ENCODE data around the gene ARPC3. TPM values are rescaled to one million over a fixed set of nuclear protein-coding genes. Genes with fewer than 3 reads are reported as not detected.

The ARPC3 gene
- 100 to 1,000 TPM in 1 of 2 donors, 10 to 100 TPM in 1; 48.5 to 101 TPM for total RNA-seq

- H3K27me3 ChIP-seq: no peaks in the 10 kb centered on the region
- peaks cover 0 to 3% of the 10 kb centered on the region in 2 donors for H3K36me3 ChIP-seq (replicated peaks in 1 of 2; ENCODE audit: insufficient read depth in 1 of 2, low read depth in 2 of 2)
- peak within 1 kb of the TSS; percentile 24 to 77 for H3K4me3 ChIP-seq
- H3K4me1 ChIP-seq: peaks cover 14% of the 10 kb centered on the region
- 1% methylated on average over 48 to 51 of the region's 51 CpGs for WGBS, 2 donors
- H3K27ac ChIP-seq: peak within 1 kb of the TSS; percentile 54 to 94 (median 84)
- intact Hi-C loops (cut with DNase I): no loop called here
- ATAC-seq (peak; percentile 99), DNase-seq (peak; percentile 95 to 96 (median 96))
- peak; percentile 44 to 78 (median 75) for TF ChIP-seq POLR2A (IDR thresholded peaks at IDR 0.05)
- peak; percentile 68 to 97 (median 92) for TF ChIP-seq CTCF (IDR thresholded peaks at IDR 0.05)
- no peaks in the 10 kb centered on the region for H3K9me3 ChIP-seq
Measured at GRCh38 chr12:110449799-110450497, at the start of gene ARPC3. ARPC3 (minus strand) TSS chr12:110450337; CDS start chr12:110450260, 77 bp downstream.

GRCh38 chr12:110498984-110499706 is 49.0 kb upstream of the ARPC3 start:
- H3K27ac ChIP-seq: peak overlapping the region in 1 of 4 donors; percentile 33
- WGBS, 2 donors: 43 to 45% methylated on average over 4 of the region's 4 CpGs
- DNase-seq: no peak
- intact Hi-C loops (cut with DNase I): no loop called here
- peaks cover 0 to 9% of the 10 kb centered on the region in 2 donors for H3K36me3 ChIP-seq (replicated peaks in 1 of 2; ENCODE audit: insufficient read depth in 1 of 2, low read depth in 2 of 2)
- peaks cover 27% of the 10 kb centered on the region for H3K4me1 ChIP-seq
- H3K4me3 ChIP-seq: no peak overlapping the region
- TF ChIP-seq CTCF (IDR thresholded peaks at IDR 0.05) (no peak), POLR2A (IDR thresholded peaks at IDR 0.05) (no peak)
- no peaks in the 10 kb centered on the region for H3K9me3 ChIP-seq
- H3K27me3 ChIP-seq: no peaks in the 10 kb centered on the region
- no peak for ATAC-seq

- 91 to 97% methylated on average over 7 of the region's 7 CpGs for whole genome bisulfite sequencing, 2 donors
- intact Hi-C loops (cut with DNase I): no loop called here
- DNase-seq (no peak), ATAC-seq (no peak)
- Histone ChIP-seq H3K27ac (no peak overlapping the region), H3K4me3 (no peak overlapping the region), H3K9me3 (no peaks in the 10 kb centered on the region), H3K27me3 (no peaks in the 10 kb centered on the region), H3K4me1 (no peaks in the 10 kb centered on the region), H3K36me3 (replicated peaks in 1 of 2; ENCODE audit: insufficient read depth in 1 of 2, low read depth in 2 of 2) (no peaks in the 10 kb centered on the region)
- TF ChIP-seq POLR2A (IDR thresholded peaks at IDR 0.05) (no peak), CTCF (IDR thresholded peaks at IDR 0.05) (no peak)
Measured at GRCh38 chr12:110475426-110475825, 25.3 kb upstream of the ARPC3 start.

GRCh38 chr12:110468214-110469048 is 18.3 kb upstream of the ARPC3 start, which contains the start of the genes FAM216A and GPN3:
FAM216A (plus strand) TSS chr12:110468845; CDS start chr12:110468876, 31 bp downstream.
GPN3 (minus strand) TSS chr12:110468257; CDS start chr12:110468203, 54 bp downstream.
- Histone ChIP-seq H3K9me3 (no peaks in the 10 kb centered on the region), H3K4me1 (peaks cover 25% of the 10 kb centered on the region), H3K4me3 (peak within 1 kb of the TSS; percentile 33 to 56), H3K27me3 (no peaks in the 10 kb centered on the region), H3K27ac (peak within 1 kb of the TSS; percentile 71 to 91 (median 80)), H3K36me3 (replicated peaks in 1 of 2; ENCODE audit: insufficient read depth in 1 of 2, low read depth in 2 of 2) (peaks cover 0 to 6% of the 10 kb centered on the region in 2 donors)
- WGBS, 2 donors: 0 to 1% methylated on average over 50 to 78 of the region's 78 CpGs
- intact Hi-C loops (cut with DNase I): no loop called here
- ATAC-seq (peak; percentile 98), DNase-seq (peak; percentile 96 to 98 (median 97))
- TF ChIP-seq CTCF (IDR thresholded peaks at IDR 0.05) (no peak), POLR2A (IDR thresholded peaks at IDR 0.05) (peak in 1 of 3 donors; percentile 19)

All from body of pancreas (tissue), 4 donors.